Iris pigment epithelial cell (primary cell): ENCODE data around the gene LIMK1.

Experiments
- DNase-seq: peaks from one replicate; pipeline ENCODE4 v3.0.0-alpha.2; 2011; ENCODE audit warnings: low read depth

Gene LIMK1

DNA sequence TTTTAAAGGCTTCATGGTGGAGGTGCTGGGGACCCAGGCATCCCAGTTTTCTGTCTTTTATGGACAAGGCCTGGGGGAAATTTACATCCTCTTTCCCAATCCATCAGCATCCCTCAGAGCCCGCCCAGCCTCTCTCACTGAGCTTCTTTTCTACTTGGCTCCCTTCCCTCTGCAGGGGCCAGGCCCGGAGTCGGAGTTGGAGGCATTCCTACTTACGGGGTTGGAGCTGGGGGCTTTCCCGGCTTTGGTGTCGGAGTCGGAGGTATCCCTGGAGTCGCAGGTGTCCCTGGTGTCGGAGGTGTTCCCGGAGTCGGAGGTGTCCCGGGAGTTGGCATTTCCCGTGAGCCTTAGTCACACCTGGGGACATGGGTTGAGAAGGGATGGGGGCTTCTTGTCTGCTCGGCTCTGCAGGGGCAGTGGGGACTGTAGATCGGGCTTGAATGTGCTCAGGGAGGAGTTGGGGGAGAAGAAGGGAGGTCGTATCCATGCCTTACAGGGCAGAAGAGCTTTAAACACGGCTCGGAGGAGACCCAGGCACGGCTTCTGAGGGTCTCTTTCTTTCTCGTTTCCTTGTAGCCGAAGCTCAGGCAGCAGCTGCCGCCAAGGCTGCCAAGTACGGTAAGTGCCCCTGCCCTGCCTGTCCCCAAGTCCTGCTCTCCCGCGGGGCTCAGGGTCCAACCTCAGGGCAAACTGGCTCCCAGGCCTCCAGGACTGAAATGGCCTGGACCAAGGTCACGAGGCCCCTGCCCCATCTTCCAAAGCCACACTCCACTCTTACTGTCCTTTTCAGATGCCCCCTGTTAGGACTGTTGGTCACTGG lies 27.3 kb upstream of the LIMK1 start:
- no peak for DNase-seq

DNA sequence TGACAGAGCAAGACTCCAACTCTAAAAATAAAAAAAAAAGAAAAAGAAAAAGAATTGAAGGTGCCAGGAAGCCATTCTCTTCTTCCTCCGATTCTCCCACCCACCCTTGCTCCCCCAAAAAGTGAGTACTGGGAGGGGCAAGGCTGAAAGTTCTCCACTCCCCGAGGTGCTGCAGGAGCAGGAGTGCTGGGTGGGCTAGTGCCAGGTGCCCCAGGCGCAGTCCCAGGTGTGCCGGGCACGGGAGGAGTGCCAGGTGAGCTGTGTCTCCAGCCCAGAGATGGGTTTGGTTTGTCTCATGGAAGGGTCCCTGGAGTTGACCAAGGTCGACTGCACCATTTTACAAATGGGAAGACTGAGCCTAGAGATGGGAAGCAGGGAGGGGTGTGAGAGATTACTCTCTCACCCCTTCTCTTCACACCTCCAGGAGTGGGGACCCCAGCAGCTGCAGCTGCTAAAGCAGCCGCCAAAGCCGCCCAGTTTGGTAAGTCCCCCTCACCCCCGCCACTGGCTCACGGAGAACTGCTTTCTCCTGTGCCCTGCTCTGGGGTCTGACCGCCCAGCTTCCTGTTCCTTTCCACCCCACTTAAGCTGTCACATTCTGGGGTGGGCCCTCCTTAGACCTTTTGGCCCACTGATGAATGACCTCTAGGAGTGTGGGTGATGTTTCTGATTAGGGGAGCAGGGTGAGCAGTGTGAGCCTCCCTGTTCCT lies 26.2 kb upstream of the LIMK1 start:
- DNase-seq, result no peak

DNA sequence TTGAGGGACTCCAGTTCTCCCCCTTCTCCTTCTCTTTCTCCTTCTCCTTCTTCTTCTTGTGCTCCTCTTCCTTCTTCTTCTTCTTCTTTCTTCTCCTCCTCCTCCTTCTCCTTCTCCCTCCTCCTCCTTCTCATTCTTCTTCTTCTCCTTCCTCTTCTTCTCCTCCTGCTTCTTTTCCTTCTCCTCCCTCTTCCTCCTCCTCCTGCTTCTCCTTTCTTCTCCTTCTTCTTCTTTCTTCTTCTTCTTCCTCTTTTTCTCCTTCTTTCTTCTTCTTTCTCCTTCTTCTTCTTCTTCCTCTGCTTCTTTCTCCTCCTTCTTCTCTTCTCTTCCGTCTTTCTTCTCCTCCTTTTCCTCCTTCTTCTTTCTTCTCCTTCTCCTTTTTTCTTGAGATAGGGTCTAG lies 25.6 kb upstream of the LIMK1 start:
- no peak for DNase-seq

DNA sequence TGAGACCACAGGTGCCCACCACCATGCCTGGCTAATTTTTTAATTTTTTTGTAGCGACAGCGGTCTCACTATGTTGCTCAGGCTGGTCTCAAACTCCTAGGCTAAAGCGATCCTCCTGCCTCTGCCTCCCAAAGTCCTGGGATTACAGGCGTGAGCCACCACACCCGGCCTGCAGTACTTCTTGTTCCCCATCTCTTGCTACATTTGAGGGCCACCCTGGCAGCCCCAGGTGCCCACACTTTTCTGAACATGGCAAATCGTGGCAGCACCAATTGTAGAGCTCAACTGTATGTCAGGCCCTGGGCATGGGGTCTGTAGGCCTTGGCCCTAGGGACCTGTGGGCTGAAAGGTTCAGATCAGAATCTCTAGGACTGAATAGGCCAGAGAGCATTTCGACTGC lies 25.1 kb upstream of the LIMK1 start:
- DNase-seq, result no peak

DNA sequence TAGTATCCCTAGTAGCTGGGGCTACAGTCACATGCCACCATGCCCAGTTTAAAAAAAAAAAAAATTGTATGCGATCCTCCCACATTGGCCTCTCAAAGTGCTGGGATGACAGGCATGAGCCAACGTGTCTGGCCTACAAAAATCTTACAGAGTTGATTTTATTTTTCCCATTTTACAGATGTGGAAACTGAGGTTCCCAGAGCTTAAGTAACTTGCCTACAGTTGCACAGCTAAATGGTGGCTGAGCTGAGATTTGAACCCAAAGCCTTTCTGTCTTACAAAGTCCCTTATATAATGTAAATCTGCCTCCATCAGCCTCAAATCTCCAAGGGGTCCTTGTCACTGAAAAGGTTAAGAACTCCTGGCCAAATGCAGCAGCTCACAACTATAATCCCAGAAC lies 24.6 kb upstream of the LIMK1 start:
- DNase-seq, result no peak

DNA sequence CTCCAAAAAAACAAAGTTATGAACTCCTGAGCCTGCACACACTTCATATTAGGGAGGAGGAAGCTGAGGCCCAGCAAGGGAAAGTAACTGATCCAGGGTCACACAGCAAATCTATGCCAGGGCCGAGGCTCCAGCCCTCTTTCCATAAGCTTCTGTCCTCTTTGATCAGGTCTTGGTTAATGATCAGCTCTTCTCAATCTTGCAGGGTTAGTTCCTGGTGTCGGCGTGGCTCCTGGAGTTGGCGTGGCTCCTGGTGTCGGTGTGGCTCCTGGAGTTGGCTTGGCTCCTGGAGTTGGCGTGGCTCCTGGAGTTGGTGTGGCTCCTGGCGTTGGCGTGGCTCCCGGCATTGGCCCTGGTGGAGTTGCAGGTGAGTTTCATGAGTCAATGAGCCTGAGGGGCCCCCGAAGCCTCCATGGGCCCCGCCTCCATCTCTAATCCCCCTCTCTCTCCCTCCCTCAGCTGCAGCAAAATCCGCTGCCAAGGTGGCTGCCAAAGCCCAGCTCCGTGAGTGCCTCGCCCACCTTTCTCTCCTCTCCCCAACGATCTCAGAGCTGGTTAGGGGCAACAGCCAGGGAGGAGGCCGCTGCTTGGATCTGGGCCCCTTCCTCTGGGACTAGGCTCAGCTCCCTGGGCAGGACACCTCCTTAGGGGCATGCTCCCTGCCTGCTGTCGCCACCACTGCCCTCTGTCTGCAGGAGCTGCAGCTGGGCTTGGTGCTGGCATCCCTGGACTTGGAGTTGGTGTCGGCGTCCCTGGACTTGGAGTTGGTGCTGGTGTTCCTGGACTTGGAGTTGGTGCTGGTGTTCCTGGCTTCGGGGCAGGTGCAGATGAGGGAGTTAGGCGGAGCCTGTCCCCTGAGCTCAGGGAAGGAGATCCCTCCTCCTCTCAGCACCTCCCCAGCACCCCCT lies 23.7 kb upstream of the LIMK1 start:
- no peak for DNase-seq

DNA sequence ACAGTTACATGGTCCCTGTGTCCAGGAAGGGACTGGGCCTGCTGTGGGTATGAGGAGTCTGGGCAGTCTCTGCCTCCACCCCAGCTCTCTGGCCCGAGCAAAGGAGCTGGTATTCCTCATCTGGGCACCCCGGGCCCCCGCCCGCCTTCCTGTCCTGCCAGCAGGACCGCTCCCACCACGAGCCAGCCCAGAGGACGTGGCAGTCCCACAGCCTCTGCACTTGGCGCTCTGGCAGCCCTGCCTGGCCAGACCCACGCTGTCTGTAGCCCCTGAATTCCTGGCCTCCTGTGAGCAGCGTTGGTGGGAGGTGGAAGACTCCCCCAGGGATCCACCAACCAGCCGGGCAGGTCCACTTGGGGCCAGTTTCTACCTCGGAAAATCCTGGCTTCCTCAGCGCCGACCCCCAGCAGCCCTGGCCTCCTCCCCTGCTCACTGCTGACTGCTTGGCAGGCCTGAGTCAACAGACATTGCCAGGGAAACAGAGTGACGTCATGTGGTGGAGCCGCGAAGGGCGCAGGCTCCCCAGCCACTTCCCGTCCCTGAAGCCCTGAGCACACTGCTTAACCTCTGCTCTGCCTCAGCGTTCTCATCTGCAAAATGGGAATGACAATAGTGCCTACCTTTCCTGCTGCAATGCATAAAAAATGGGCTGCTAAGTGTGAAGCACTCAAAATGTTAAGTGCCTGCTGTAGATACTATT lies 21.6 kb upstream of the LIMK1 start:
- peak; percentile 95 for DNase-seq

DNA sequence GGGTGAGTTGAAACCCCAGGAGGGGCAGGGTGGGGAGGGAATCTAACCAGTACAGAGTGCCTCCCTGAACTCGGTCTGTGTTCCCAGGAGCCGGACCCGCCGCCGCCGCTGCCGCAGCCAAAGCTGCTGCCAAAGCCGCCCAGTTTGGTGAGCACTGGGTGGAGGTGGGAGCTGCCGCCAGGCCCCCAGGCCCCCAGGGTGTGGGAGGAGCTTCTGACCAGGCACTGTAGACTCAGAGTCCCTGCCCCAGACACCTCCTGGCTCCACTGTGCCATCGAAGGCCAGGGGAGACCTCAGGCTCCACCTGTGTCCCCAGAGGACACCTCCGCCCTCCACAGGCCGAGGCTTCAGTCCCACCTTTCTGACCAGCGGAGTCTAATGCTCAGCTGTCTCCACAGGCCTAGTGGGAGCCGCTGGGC lies 20.4 kb upstream of the LIMK1 start:
- no peak for DNase-seq

DNA sequence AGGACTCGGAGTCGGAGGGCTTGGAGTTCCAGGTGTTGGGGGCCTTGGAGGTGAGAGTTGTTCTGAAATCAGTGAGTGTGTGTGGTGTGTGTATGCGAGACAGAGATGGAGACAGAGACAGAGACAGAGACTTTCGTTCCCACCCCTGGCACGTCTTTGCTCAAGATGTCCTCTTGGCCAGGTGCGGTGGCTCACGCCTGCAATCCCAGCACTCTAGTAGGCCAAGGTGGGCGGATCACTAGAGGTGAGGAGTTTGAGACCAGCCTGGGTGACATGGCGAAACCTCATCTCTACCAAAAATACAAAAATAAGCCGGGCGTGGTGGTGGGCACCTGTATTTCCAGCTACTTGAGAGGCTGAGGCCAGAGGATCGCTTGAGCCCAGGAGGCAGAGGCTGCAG lies 20.0 kb upstream of the LIMK1 start:
- DNase-seq, result no peak

DNA sequence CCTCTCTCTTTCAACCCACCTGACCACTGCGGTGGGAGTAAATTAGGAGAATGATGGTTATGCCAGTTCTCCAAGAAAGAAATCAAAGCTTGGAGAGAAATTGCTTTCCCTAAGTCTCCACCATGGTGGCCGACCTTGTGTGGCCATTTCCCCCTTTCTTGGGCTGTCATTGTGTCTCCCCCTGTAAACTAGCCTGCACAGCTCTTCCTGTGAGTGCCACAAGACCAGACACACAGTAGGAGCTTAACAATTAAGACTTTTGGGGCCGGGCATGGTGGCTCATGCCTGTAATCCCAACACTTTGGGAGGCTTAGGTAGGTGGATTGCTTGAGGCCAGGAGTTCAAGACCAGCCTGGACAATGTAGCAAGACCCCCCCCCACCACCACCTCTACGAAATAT lies 18.9 kb upstream of the LIMK1 start:
- DNase-seq, result no peak

DNA sequence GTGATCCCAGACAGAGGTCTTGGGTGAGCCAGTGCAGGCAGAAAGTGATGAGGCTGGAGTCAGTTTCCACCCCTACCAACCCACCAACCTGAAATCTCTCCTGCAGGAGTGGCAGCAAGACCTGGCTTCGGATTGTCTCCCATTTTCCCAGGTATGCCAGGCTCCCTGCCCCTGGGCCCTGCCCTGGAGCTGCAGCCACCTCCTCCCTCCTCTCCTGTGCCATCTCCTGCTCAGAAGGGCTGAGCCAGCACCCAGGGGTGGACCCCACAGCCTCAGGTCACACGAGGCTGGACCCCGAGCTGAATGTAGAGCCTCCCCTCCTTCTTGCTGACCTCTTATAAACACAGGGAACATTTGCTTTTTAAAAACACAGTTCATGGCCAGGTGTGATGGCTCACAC lies 17.0 kb upstream of the LIMK1 start:
- no peak for DNase-seq

DNA sequence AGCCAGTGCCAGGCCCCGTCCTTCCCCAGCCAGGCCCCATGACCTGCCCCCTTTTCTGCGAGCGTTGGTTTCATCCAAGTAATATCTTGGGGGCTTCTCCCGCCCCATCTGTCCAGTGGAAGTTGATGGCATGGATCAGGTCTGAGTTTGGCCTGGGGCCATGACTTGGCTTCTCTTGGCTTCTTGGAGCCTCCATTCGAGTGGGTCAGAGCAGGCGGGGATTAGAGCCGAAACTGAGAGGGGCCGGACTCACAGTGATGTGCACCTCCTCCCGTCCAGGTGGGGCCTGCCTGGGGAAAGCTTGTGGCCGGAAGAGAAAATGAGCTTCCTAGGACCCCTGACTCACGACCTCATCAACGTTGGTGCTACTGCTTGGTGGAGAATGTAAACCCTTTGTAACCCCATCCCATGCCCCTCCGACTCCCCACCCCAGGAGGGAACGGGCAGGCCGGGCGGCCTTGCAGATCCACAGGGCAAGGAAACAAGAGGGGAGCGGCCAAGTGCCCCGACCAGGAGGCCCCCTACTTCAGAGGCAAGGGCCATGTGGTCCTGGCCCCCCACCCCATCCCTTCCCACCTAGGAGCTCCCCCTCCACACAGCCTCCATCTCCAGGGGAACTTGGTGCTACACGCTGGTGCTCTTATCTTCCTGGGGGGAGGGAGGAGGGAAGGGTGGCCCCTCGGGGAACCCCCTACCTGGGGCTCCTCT lies 15.1 kb upstream of the LIMK1 start:
- no peak for DNase-seq

DNA sequence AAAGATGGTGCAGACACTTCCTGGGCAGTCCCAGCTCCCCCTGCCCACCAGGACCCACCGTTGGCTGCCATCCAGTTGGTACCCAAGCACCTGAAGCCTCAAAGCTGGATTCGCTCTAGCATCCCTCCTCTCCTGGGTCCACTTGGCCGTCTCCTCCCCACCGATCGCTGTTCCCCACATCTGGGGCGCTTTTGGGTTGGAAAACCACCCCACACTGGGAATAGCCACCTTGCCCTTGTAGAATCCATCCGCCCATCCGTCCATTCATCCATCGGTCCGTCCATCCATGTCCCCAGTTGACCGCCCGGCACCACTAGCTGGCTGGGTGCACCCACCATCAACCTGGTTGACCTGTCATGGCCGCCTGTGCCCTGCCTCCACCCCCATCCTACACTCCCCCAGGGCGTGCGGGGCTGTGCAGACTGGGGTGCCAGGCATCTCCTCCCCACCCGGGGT lies 14.5 kb upstream of the LIMK1 start:
- no peak for DNase-seq

DNA sequence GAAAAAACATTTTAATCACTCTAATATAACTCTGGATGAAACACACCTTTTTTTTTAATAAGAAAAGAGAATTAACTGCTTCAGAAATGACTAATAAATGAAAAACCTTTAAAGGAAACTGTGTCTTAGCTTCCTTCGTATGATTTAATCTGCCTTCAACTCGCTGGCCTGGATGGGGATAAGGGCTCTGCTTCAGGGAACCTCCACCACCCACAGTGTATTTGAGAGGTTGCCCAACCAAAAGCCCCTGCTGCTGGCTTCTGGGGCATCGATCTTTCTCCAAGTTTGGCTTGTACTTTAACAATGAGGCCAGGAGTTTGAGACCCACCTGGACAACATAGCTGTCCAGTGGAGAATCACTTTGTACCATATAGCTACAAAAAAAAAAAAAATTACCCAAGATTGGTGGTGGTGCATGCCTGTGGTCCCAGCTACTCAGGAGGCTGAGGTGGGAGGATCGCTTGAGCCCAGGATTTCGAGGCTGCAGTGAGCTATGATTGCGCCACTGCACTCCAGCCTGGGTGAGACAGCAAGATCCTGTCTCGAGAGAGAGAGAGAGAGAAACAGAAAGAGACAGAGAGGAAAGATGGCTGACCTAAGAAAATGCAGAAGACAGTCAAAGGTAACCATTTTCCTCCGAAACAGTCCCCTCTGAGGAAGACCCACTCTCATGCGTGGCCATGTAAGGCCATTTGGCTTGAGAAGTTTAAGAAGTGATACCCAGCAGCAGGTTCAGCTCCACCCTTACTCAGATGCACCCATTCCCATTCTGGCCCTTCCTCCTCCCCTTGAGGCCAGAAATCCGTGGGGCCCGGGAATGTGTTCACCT lies 13.6 kb upstream of the LIMK1 start:
- no peak for DNase-seq

DNA sequence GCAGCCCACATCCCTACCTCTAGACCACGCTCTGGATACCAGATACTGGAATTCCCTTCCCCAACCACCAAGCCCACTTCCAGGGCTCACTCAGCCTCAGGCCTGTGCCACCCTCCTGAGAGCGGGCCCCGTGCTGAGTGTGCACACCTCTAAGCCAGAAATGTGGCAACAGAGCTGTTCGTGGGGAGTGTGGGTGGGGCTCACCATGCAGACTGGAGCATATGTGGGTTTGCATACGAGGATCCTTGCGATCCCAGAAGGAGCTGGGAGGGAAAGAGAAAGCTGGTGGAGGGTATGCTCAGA lies 13.0 kb upstream of the LIMK1 start:
- no peak for DNase-seq

DNA sequence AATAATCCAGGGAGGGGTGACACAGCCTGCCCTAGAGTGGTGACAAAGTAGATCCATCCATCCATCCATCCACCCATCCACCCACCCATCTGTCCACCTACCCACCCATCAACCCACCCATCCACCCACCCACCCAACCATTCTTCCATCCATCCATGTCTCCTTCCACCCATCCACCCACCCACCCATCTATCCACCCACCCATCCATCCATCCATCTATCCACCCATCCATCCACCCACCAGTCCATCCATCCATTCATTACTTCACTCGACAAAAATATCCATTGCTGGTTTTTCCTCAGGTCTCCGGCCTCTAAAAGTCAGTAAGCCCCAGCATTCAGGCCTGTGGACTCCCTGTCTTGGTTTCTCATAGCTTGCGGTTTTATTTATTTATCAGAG lies 12.5 kb upstream of the LIMK1 start:
- no peak for DNase-seq

DNA sequence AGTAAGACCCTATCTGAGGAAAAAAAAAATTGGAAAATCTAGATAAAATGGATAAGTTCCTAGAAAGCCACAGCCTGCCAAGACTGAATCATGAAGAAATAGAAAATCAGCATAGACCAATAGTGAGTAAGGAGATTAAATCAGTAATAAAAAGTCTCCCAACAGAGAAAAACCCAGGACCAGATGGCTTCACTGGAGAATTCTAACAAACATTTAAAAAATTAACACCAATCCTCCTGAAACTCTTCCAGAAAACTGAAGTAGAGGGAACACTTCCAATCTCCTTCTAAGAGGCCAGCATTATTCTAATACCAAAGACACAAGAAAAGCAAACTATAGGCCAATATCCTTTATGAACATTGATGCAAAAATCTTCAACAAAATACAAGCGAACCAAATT lies 8.8 kb upstream of the LIMK1 start:
- DNase-seq, result no peak

DNA sequence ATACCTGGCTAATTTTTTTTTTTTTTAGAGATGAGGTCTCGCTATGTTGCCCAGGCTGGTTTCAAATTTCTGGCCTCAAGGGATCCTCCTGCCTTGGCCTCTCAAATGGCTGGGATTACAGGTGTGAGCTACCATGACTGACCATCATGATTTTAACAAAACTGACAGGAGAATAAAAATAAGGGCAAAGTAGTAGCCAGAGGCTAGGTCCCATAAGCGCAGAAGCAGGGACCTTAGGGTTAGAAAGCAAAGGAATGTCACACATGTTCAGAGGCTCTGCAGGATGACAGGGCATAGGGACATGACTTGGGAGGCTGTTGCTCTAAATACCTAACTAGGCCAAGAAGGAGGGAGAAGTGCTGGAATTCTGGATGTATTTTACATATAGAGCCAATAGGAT lies 5.1 kb upstream of the LIMK1 start:
- DNase-seq, result no peak

DNA sequence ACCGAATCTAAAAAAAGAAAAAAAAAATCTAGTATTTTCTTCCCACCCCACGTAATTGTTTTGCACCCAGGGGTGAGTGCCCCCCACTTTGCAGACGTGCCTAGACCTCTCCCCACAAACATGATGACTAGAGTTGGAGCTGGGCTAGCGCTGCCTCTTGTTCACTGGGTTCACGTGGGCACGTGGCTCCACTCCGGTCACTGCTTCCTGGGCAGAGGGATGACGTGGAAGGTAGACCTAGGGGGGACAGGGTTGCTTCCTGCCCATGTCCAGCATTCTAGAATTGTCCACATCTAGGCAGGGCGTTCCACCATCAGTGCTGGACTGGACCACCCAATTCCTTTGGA lies 861 bp upstream of the LIMK1 start:
- DNase-seq, result no peak

DNA sequence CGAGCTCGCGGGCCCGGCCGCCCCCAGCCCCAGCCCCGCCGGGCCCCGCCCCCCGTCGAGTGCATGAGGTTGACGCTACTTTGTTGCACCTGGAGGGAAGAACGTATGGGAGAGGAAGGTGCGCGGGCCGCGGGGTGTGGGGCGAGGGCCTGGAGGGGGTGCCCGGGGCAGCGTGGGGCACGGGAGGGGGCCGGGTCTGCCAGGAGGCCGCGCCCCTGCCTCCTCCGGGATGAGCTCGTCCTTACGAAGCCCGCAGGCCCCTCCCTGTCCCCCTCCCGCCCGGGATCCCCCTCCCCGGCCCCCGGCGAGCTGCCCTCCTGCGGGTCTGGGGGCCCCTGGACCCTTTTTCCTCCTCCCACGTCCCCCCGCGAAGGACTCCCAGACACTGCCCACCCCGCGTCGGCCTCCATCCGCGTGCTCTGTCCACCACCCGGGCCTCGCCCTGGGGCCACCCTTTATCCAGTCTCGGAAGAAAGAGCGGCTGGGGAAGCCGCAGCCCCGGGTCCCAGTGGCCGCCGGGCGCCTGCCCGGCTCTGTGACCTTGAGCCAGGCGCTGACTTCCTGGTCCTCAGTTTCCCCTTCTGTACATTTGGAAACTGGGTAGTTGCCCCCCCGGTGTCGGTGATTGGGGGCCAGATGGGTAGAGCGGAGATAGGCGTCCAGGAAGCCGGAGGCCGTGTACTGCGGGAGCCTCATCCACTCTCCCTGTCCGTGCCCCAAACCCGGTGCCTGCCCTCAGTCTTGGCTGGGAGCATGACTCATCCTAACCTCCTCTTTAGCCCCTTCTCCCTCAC lies 521 bp downstream of the LIMK1 start:
- peak; percentile 62 for DNase-seq
